ENCODE results near the gene S100A1.

GRCh38 chr1:153642161-153642560 is 13.9 kb downstream of the S100A1 start:
- TF ChIP-seq CTCF (IDR thresholded peaks at IDR 0.05; ENCODE audit: poor library complexity) (no peak), EZH2 (IDR thresholded peaks at IDR 0.05; ENCODE audit: borderline replicate concordance) (no peak)
